CD1c-positive myeloid dendritic cell (primary cell): Measurements from ENCODE around the gene HTR3B.
"Not testable (repeated sequence)": the region's sequence is repeated elsewhere in the genome, so short reads cannot be mapped to it uniquely, and the experiment has no call there.

Experiments
- DNase-seq: peaks from one replicate; pipeline ENCODE4 v3.0.0-alpha.2; 2016; ENCODE audit errors: extremely low spot score

HTR3B gene

GRCh38 chr11:113884361-113884836, 20.2 kb upstream of the HTR3B start:
- DNase-seq: no peak

GRCh38 chr11:113885897-113886296, 18.7 kb upstream of the HTR3B start:
- no peak for DNase-seq

GRCh38 chr11:113888848-113889247, 15.7 kb upstream of the HTR3B start:
- DNase-seq: no peak

GRCh38 chr11:113894421-113894996, 10.1 kb upstream of the HTR3B start:
- no peak for DNase-seq

- DNase-seq: no peak
Measured at GRCh38 chr11:113895367-113896155, 9.0 kb upstream of the HTR3B start.

- DNase-seq: peak; percentile 42
Measured at GRCh38 chr11:113896156-113896879, 8.3 kb upstream of the HTR3B start.

- no peak for DNase-seq
Measured at GRCh38 chr11:113901141-113901540, 3.5 kb upstream of the HTR3B start.

GRCh38 chr11:113906038-113906437, 1.4 kb downstream of the HTR3B start:
- DNase-seq: no peak

- DNase-seq: no peak
Measured at GRCh38 chr11:113906516-113906915, 1.9 kb downstream of the HTR3B start.

GRCh38 chr11:113907152-113907551, 2.6 kb downstream of the HTR3B start:
- DNase-seq: no peak

GRCh38 chr11:113907681-113908080, 3.1 kb downstream of the HTR3B start:
- DNase-seq: no peak

GRCh38 chr11:113908098-113908497, 3.5 kb downstream of the HTR3B start:
- no peak for DNase-seq

- not testable (repeated sequence) for DNase-seq
Measured at GRCh38 chr11:113911491-113911890, 6.9 kb downstream of the HTR3B start.

GRCh38 chr11:113923572-113923971, 19.0 kb downstream of the HTR3B start:
- no peak for DNase-seq

- DNase-seq: no peak
Measured at GRCh38 chr11:113926273-113927197, 21.9 kb downstream of the HTR3B start.

- peak; percentile 23 for DNase-seq
Measured at GRCh38 chr11:113928311-113928710, 23.7 kb downstream of the HTR3B start.

GRCh38 chr11:113932788-113933187, 28.2 kb downstream of the HTR3B start:
- no peak for DNase-seq

GRCh38 chr11:113934193-113934592, 29.6 kb downstream of the HTR3B start:
- not testable (repeated sequence) for DNase-seq

- DNase-seq: no peak
Measured at GRCh38 chr11:113934761-113935160, 30.2 kb downstream of the HTR3B start.

GRCh38 chr11:113935858-113936257, 31.3 kb downstream of the HTR3B start:
- DNase-seq: no peak

GRCh38 chr11:113937918-113938317, 33.3 kb downstream of the HTR3B start:
- no peak for DNase-seq

- DNase-seq: peak; percentile 13
Measured at GRCh38 chr11:113942256-113942655, 37.7 kb downstream of the HTR3B start.
